ENCODE results near the gene MYT1. TPM values are rescaled to one million over a fixed set of nuclear protein-coding genes. Genes with fewer than 3 reads are reported as not detected.

The MYT1 gene
- total and polyA plus RNA-seq, 2 of the 8 experiments (the other 6 are each of a cell fraction or from before 2014, with no cell fraction given): 0.63 to 2.0 TPM

DNA sequence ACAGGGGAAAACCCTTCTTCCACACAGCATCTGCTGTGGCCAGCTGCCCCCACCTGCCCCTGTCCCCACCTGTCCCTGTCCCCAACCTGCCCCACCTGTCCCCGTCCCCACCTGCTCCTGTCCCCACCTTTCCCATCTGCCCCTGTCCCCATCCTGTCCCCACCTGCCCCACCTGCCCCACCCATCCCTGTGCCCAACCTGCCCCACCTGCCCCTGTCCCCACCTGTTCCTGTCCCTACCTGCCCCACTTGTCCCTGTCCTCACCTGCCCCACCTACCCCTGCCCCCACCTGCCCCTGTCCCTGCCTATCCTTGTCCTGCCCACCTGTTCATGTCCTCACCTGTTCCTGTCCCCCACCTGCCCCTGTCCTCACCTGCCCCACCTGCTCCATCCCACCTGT, 6.4 kb upstream of the MYT1 start:
- Histone ChIP-seq H3K36me3 (ENCODE audit: control insufficient read depth in 2 of 4, insufficient read depth in 4 of 4, low read length in 3 of 4) (no peaks in the 10 kb centered on the region), H2BK15ac (ENCODE audit: low read length) (no peak overlapping the region), H3K9me3 (ENCODE audit: insufficient read depth in 2 of 2, low read depth in 1 of 2, low read length in 1 of 2) (no peaks in the 10 kb centered on the region), H2AK5ac (ENCODE audit: low read depth, low read length) (no peak overlapping the region), H3K79me2 (ENCODE audit: control insufficient read depth in 1 of 2, insufficient read depth in 2 of 2, low read length in 2 of 2) (no peaks in the 10 kb centered on the region), H3K4me2 (ENCODE audit: insufficient read depth in 1 of 2, low read depth in 2 of 2, low read length in 2 of 2) (no peak overlapping the region), H2AFZ (ENCODE audit: low read length) (no peak overlapping the region), H3K27me3 (replicated peaks in 1 of 4; ENCODE audit: control insufficient read depth in 3 of 4, extremely low read depth in 1 of 4, insufficient read depth in 3 of 4, low read length in 3 of 4) (peaks cover 4 to 11% (median 10%) of the 10 kb centered on the region in 4 experiments; a peak in 6 of 7 replicates), H4K5ac (ENCODE audit: insufficient read length, low read depth, low read length) (no peak overlapping the region), H3K14ac (ENCODE audit: insufficient read length) (no peak overlapping the region), H3K79me1 (ENCODE audit: low read depth, low read length) (no peaks in the 10 kb centered on the region), H3K9ac (replicated peaks in 1 of 4; ENCODE audit: extremely low read depth in 1 of 4, low read depth in 3 of 4, low read length in 3 of 4) (no peak overlapping the region), H2BK12ac (ENCODE audit: low read depth, low read length) (no peak overlapping the region), H4K8ac (ENCODE audit: extremely low read depth, insufficient read depth, low read length) (no peak overlapping the region), H2BK120ac (replicated peaks; ENCODE audit: low read depth, low read length) (no peak overlapping the region), H3K4me1 (replicated peaks in 1 of 4; ENCODE audit: control insufficient read depth in 3 of 4, insufficient read depth in 4 of 4, low read length in 3 of 4) (peaks cover 6 to 29% (median 20%) of the 10 kb centered on the region in 4 experiments), H3K4ac (replicated peaks; ENCODE audit: insufficient read length, low read depth, low read length) (no peak overlapping the region), H3K18ac (ENCODE audit: extremely low read depth, low read length) (no peak overlapping the region), H2BK20ac (ENCODE audit: low read length) (no peak overlapping the region), H4K91ac (replicated peaks; ENCODE audit: insufficient read length, low read length) (no peak overlapping the region), H3K27ac (ENCODE audit: low read depth, low read length) (no peak overlapping the region), H3K56ac (replicated peaks; ENCODE audit: insufficient read length, low read depth, low read length) (no peak overlapping the region), H3K23me2 (ENCODE audit: low read depth, low read length) (peaks cover 7% of the 10 kb centered on the region; the same call in 1 of the 2 replicates), H3K4me3 (ENCODE audit: extremely low read depth in 1 of 4, insufficient read depth in 2 of 4, low read depth in 3 of 4, low read length in 4 of 4) (no peak overlapping the region), H2BK5ac (ENCODE audit: low read depth, low read length) (no peak overlapping the region), H3K23ac (ENCODE audit: insufficient read length) (no peak overlapping the region), H4K20me1 (replicated peaks in 1 of 2; ENCODE audit: control insufficient read depth in 1 of 2, insufficient read depth in 2 of 2, low read length in 2 of 2) (peaks cover 0 to 7% of the 10 kb centered on the region in 2 experiments)
- no peak for DNase-seq (ENCODE audit: low read depth in 1 of 2, low spot score in 2 of 2)
- POLR2A ChIA-PET (ENCODE audit: partially characterized antibody): no interaction called here
- CTCF ChIA-PET (ENCODE audit: partially characterized antibody): interaction anchor here (2.4 to 2.5 kb wide), 2 partner anchors 12 to 16 kb away, joined by 11 to 16 read pairs; no protein-coding TSS in a partner anchor
- no CpG with 5 or more reads among the region's 1 CpG for WGBS, 2 experiments (ENCODE audit: extremely low coverage in 1 of 2, insufficient coverage in 1 of 2, insufficient read length in 1 of 2, insufficient replicate concordance in 2 of 2, low coverage in 1 of 2, low lambda C conversion rate in 2 of 2, missing lambda C conversion rate in 1 of 2)
- FAIRE-seq: no peak
- TF ChIP-seq, protein P1, sequence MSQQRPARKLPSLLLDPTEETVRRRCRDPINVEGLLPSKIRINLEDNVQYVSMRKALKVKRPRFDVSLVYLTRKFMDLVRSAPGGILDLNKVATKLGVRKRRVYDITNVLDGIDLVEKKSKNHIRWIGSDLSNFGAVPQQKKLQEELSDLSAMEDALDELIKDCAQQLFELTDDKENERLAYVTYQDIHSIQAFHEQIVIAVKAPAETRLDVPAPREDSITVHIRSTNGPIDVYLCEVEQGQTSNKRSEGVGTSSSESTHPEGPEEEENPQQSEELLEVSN (IDR thresholded peaks at IDR 0.05): no peak
- no peak for TF ChIP-seq NRF1 (IDR thresholded peaks at IDR 0.05; ENCODE audit: low read depth, low read length)
- no peak for TF ChIP-seq POU5F1 (IDR thresholded peaks at IDR 0.05; ENCODE audit: low read depth, low read length)
- no peak for TF ChIP-seq CHD2 (IDR thresholded peaks at IDR 0.05; ENCODE audit: low read length)
- TF ChIP-seq FOSL1 (IDR thresholded peaks at IDR 0.05; ENCODE audit: insufficient read depth, low read depth, low read length): no peak
- TF ChIP-seq CHD1 (IDR thresholded peaks at IDR 0.05; ENCODE audit: low read depth, low read length): no peak
- no peak for TF ChIP-seq TEAD4 (IDR thresholded peaks at IDR 0.05; ENCODE audit: low read depth, low read length)
- no peak for TF ChIP-seq KDM5A (IDR thresholded peaks at IDR 0.05; ENCODE audit: low read length)
- no peak for TF ChIP-seq MAFK (IDR thresholded peaks at IDR 0.05; ENCODE audit: low read depth, low read length)
- no peak for TF ChIP-seq GTF2F1 (IDR thresholded peaks at IDR 0.05; ENCODE audit: borderline replicate concordance, low read depth, low read length)
- no peak for TF ChIP-seq CBX8 (IDR thresholded peaks at IDR 0.05; ENCODE audit: borderline replicate concordance, low read depth, low read length)
- no peak for TF ChIP-seq YY1 (IDR thresholded peaks at IDR 0.05; ENCODE audit: low read depth, low read length)
- TF ChIP-seq, protein P2, sequence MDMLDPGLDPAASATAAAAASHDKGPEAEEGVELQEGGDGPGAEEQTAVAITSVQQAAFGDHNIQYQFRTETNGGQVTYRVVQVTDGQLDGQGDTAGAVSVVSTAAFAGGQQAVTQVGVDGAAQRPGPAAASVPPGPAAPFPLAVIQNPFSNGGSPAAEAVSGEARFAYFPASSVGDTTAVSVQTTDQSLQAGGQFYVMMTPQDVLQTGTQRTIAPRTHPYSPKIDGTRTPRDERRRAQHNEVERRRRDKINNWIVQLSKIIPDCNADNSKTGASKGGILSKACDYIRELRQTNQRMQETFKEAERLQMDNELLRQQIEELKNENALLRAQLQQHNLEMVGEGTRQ (IDR thresholded peaks at IDR 0.05; ENCODE audit: low read length): no peak
- no peak for TF ChIP-seq KDM4A (IDR thresholded peaks at IDR 0.05; ENCODE audit: low read depth, low read length, severe bottlenecking)

All from H1 (cell line).